Ovary (tissue), 9 donors: ENCODE data around the gene AGAP5. TPM values are rescaled to one million over a fixed set of nuclear protein-coding genes. Genes with fewer than 3 reads are reported as not detected.
"Not testable (repeated sequence)": the region's sequence is repeated elsewhere in the genome, so short reads cannot be mapped to it uniquely, and the experiment has no call there.

ENCODE experiments used
- DNase-seq, 5 donors: peaks; one replicate each; pipeline ENCODE4 v3.0.0-alpha.2; 2019 to 2020
- H3K27ac ChIP-seq, 2 donors: fragments of 200-600 bp; one replicate each; pipeline versions ENCODE4 v1.5.1 to v1.8.0; 2019 to 2022
- H3K27me3 ChIP-seq: fragments of 200-600 bp; one replicate; pipeline ENCODE4 v1.8.0; 2022
- H3K36me3 ChIP-seq: fragments of 200-600 bp; sonication (generic); one replicate; pipeline ENCODE4 v1.5.1; 2019
- H3K4me1 ChIP-seq: one replicate; pipeline ENCODE4 v1.8.1; 2013; ENCODE audit warnings: mild to moderate bottlenecking, moderate library complexity; ENCODE audit not compliant: insufficient read depth
- H3K4me3 ChIP-seq: fragments of 200-600 bp; sonication (generic); one replicate; pipeline ENCODE4 v1.5.1; 2017
- H3K9me3 ChIP-seq, 2 donors: fragments of 200-600 bp in 1 of 2; sonication (generic) in 1 of 2; one replicate each; pipeline versions ENCODE4 v1.5.1 to v1.8.1; 2013 to 2019; ENCODE audit warnings: mild to moderate bottlenecking in 1 of 2, moderate library complexity in 1 of 2
- EP300 ChIP-seq: sonication (generic); formaldehyde crosslinking; IDR thresholded peaks from one replicate; pipeline ENCODE4 v1.6.1; 2017; ENCODE audit warnings: antibody characterized with exemption
- POLR2A ChIP-seq: fragments of 450-650 bp; IDR thresholded peaks from one replicate; pipeline ENCODE4 v1.6.1; 2017; ENCODE audit warnings: antibody characterized with exemption, mild to moderate bottlenecking, moderate library complexity
- WGBS, 3 donors: extraction: QIAGEN DNeasy Blood & Tissue Kit in 1 of 3; methylation state at CpG; one replicate each; pipeline versions ENCODE4 v1.1.5 to v1.1.7; 2013 to 2017; 5-methylcytosine and 5-hydroxymethylcytosine counted together
- intact Hi-C, 4 donors: fragments of 100-400 bp; cut with DNase I; formaldehyde crosslinking; loops; one replicate each; pipeline versions ENCODE4 v1.11.0 to v1.15.1; 2022 to 2023
- polyA plus RNA-seq, 2 donors: library from polyadenylated mRNA; stranded (reverse); fragments of 200-250 nt in 1 of 2; fragments of 350-450 nt in 1 of 2; fragmentation: Illumina TruSeq in 1 of 2; extraction: RNeasy Lipid Tissue Mini Kit (QIAGEN cat#74804) in 1 of 2; gene quantifications; one replicate each; pipeline ENCODE4 v1.2.3, GENCODE V29; 2013 to 2014
- total RNA-seq, 7 donors: library from RNA; depleted of rRNA in 2 of 7; stranded (reverse); fragments of >200 nt in 2 of 7; fragmentation: NEBNext Ultra II Directional in 3 of 7; extraction: Animal tissue kit (Norgen Biotek cat#: 25700) in 3 of 7; gene quantifications; one replicate each; pipeline versions ENCODE4 v1.1.0 to v1.2.4, GENCODE V29; 2016 to 2023
- TF ChIP-seq, protein P1 (sequence below), 3 donors: fragments of 450-650 bp in 2 of 3; fragments of 200-600 bp in 1 of 3; IDR thresholded peaks; one replicate each; pipeline versions ENCODE4 v1.5.1 to v1.8.0; 2016 to 2022; ENCODE audit warnings: antibody characterized with exemption in 3 of 3, mild to moderate bottlenecking in 1 of 3
- donor health status: DM: no; HTN: no; CAD: no; lungs with moderate emphysema.
- donor health status: DM: no; HTN: no; CAD: no.
- donor health status: Bipolar disorder and iron deficiency.
- donor health status: DM: yes; HTN: yes; CAD: no.
- donor health status: DM: no; HTN: no; CAD: no.
- donor health status: DM: yes; HTN: yes; CAD: no.

Gene AGAP5
- total and polyA plus RNA-seq, 9 donors: 2.0 to 11.1 (median 6.6) TPM

DNA sequence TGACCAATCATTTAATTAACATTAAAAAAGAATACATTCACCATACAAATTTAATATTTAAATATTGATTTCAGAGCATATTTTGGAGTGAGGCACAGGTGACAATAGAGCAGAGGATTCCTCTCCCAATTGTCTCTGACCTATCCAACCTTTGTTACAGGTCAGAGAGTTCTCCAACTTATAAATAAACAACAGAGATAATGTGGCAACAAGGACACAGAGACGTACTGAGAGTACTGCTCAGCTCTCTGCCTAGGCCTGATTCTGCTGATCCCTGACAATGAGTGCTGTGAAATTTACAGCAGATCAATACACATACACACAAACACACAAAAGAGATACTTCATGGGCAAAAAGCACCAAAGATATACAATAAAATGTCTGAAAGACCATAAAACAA, 18.3 kb upstream of the AGAP5 start:
- Histone ChIP-seq H3K4me3 (no peak overlapping the region), H3K27me3 (no peaks in the 10 kb centered on the region), H3K36me3 (no peaks in the 10 kb centered on the region), H3K4me1 (peaks cover 3% of the 10 kb centered on the region), H3K9me3 (no peaks in the 10 kb centered on the region), H3K27ac (no peak overlapping the region)
- intact Hi-C loops: no loop called here
- DNase-seq: no peak
- WGBS, 3 donors: 27 to 74% (median 51%) methylated on average over 1 of the region's 1 CpG
- TF ChIP-seq, protein P1, sequence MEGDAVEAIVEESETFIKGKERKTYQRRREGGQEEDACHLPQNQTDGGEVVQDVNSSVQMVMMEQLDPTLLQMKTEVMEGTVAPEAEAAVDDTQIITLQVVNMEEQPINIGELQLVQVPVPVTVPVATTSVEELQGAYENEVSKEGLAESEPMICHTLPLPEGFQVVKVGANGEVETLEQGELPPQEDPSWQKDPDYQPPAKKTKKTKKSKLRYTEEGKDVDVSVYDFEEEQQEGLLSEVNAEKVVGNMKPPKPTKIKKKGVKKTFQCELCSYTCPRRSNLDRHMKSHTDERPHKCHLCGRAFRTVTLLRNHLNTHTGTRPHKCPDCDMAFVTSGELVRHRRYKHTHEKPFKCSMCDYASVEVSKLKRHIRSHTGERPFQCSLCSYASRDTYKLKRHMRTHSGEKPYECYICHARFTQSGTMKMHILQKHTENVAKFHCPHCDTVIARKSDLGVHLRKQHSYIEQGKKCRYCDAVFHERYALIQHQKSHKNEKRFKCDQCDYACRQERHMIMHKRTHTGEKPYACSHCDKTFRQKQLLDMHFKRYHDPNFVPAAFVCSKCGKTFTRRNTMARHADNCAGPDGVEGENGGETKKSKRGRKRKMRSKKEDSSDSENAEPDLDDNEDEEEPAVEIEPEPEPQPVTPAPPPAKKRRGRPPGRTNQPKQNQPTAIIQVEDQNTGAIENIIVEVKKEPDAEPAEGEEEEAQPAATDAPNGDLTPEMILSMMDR (IDR thresholded peaks at IDR 0.05): no peak
- TF ChIP-seq EP300: no peak
- TF ChIP-seq POLR2A: no peak

DNA sequence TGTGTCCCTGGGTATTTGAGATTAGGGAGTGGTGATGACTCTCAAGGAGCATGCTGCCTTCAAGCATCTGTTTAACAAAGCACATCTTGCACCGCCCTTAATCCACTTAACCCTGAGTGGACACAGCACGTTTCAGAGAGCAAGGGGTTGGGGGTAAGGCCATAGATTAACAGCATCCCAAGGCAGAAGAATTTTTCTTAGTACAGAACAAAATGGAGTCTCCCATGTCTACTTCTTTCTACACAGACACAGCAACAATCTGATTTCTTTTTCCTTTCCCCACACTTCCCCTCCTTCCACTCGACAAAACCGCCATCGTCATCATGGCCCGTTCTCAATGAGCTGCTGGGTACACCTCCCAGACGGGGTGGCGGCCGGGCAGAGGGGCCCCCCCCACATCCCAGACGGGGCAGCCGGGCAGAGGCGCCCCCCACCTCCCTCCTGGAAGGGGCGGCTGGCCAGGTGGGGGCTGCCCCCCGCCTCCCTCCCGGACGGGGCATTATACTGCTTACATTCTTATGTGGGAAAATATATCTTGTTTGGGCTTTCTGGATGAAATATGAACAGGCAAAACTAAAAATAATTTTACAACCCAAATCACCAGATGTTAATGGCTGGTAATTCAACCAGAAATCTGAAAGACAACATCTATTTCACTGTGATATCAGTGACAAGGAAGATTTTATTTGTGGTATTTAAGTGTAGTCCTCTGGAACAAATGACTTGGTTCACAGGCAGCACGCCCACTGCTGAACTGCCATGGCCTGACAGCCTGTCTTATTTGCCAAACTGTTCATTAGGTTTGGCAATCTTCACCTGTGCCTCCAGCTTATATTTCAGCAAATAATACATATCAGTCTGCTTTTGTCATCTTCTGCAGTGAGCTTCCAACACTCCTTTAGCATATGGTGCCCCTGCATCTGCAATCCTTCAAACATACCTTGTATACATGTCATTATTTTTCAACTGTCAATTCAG, 17.6 kb upstream of the AGAP5 start:
- intact Hi-C loops, H3K36me3 ChIP-seq, H3K4me1 ChIP-seq, H3K9me3 ChIP-seq, H3K27me3 ChIP-seq, H3K4me3 ChIP-seq: not testable (repeated sequence)
- WGBS, 3 donors: 11 to 51% (median 19%) methylated on average over 17 of the region's 17 CpGs
- H3K27ac ChIP-seq: peak overlapping the region in 1 of 2 donors; percentile 46
- peak in 2 of 5 donors; percentile 42 to 56 for DNase-seq

DNA sequence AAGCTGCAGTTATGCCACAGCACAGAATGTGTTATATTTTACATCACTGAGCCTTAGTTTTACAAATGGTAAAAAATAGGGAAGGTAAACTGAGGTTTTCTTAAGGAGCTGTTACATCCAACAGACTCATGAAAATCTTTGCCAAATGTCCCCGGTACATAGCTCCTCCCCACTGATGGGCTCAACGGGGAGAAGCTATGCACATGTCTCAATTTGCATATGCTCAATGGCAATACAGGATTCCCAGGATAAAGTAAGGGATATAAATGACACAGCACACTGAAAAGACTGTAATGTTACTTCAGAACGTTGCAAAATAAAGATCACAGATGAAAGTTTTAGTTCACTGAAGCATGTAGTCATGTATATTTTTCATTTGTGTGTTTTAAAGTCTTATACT, 16.6 kb upstream of the AGAP5 start:
- H3K9me3 ChIP-seq, H3K27ac ChIP-seq, DNase-seq, H3K4me3 ChIP-seq, H3K4me1 ChIP-seq, intact Hi-C loops, H3K36me3 ChIP-seq, H3K27me3 ChIP-seq: not testable (repeated sequence)
- 9 to 30% (median 10%) methylated on average over 3 of the region's 3 CpGs for WGBS, 3 donors

DNA sequence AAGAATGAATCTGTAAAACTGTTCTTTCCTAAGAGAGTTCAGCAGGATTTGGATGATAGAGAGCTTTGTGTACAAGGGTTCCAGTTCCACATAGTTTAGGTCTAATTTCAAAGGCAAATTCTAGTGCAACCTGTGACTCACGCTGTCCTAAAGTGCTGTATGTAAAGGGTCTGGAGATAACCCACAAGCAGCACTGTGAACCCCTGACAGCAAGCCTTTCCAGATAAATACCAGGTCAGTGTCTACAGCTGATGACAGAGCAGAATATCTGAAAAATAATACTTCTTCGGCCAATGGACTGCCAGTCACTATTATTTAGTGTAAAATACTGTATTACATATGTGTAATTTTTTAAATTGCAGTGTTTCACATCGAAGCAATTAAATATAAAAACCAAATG, 16.0 kb upstream of the AGAP5 start:
- H3K9me3 ChIP-seq, H3K4me3 ChIP-seq, H3K27me3 ChIP-seq, H3K27ac ChIP-seq, intact Hi-C loops, H3K4me1 ChIP-seq, H3K36me3 ChIP-seq, DNase-seq: not testable (repeated sequence)
- 44 to 77% (median 62%) methylated on average over 3 of the region's 3 CpGs for WGBS, 3 donors

DNA sequence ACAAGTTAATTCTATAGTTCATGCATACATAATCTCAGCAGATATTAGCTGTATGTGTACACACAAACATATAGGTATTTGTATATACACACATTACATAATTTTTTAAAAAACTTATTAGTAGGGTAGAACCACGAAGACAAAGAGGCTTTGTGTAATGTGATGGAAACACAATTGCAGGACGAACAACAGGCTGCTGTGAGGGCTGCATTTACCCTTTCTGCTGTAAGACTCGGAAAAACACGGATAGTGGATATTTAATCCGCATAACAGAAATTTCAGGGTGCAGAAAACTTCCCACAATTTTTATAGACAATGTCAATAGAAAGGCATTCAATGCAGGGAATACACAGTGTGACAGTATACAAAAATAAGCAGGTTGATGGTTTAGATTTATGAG, 13.8 kb upstream of the AGAP5 start:
- H3K27ac ChIP-seq, H3K9me3 ChIP-seq, DNase-seq, H3K27me3 ChIP-seq, H3K36me3 ChIP-seq, H3K4me3 ChIP-seq, H3K4me1 ChIP-seq, intact Hi-C loops: not testable (repeated sequence)
- WGBS, 3 donors: 94 to 96% (median 94%) methylated on average over 5 of the region's 5 CpGs

DNA sequence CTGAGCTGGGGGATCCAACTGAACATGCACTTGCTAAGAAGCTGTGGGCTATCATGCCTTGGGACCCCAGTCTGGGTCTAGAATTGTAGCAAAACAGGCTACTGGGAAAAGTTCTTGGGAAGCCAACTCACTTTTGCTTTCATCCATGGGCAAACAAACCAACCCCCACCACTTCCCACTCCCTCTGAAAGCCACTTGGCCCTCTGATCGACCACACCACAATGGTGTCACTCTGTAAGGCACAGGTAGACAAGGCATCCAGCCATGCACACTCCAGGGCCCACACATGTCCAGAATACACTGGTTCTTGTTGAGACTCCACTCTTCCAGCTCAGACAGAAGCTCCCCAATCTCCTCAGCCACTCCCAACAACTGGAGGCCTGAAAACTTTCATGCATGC, 10.2 kb upstream of the AGAP5 start:
- H3K27me3 ChIP-seq, H3K9me3 ChIP-seq, H3K4me1 ChIP-seq, H3K36me3 ChIP-seq, H3K4me3 ChIP-seq, H3K27ac ChIP-seq, DNase-seq, intact Hi-C loops: not testable (repeated sequence)
- 85 to 93% (median 91%) methylated on average over 1 of the region's 1 CpG for WGBS, 3 donors

DNA sequence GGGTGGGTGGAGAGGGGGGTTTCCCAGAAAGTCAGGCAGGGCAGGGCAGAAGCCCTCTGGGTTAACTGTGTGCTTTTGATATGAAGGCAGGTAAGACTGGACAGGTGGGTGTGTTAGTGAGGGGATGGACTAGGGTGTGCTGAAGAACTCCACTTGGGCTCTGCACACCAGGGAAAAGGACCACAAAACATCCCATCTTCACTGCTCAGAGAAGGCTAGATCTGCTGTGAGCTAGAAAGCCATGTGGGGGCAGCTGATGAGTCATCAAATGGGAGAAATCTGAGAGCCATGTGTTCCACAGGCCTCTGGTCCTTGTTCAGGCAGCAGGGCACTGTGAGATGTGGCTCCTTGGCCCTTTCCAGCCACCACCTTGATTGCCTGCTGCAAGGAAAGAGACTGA, 9.7 kb upstream of the AGAP5 start:
- H3K4me1 ChIP-seq, H3K27me3 ChIP-seq, H3K9me3 ChIP-seq, DNase-seq, H3K36me3 ChIP-seq, H3K4me3 ChIP-seq, H3K27ac ChIP-seq, intact Hi-C loops: not testable (repeated sequence)

DNA sequence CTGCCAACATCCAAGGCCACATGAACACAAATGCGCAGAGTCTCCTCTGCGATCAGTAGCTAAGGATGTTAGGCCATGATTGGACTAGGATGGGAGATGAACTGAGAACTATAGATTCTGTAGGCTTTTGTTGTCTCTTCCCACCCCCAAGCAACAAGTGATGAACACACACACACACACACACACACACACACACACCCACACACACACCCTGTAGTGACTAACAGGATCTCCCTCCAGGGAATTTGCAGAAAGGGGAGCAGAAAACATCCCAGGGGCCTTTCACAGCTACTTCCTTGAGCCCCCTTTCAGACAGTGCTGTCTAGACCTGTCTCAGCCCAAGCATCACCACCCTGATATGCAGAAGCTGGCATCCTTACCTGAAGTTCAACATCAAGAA, 8.6 kb upstream of the AGAP5 start:
- H3K36me3 ChIP-seq, H3K9me3 ChIP-seq, intact Hi-C loops, H3K4me1 ChIP-seq, DNase-seq, H3K4me3 ChIP-seq, H3K27ac ChIP-seq, H3K27me3 ChIP-seq: not testable (repeated sequence)
- WGBS, 3 donors: 98 to 100% (median 100%) methylated on average over 2 of the region's 2 CpGs

DNA sequence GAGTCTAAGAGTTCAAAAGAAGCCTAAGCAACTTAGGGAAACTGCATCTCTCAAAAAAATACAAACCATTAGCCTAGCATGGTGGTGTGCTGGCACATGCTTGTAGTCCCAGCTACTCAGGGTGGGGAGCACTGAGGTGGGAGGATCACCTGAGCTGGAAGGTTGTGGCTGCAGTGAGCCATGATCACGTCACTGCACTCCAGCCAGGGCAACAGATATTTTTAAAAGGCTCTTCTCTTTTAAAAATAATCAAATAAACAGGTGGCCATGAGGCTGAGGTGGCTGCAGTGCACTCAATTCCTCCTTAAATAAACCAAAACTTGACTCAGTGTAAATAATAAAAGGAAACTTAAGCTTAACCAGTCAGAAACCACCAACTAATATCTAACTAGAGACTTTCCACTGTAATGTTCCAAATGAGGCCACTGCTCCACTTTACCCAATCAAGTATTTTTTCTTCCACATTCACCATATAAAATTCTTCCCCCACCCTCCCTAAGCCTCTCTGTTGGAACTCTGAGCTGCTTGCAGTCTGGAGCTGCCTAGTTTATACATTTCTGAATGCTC, 7.7 kb upstream of the AGAP5 start:
- H3K4me3 ChIP-seq, H3K27me3 ChIP-seq, H3K4me1 ChIP-seq, H3K27ac ChIP-seq, H3K36me3 ChIP-seq, DNase-seq, intact Hi-C loops, H3K9me3 ChIP-seq: not testable (repeated sequence)
- WGBS, 3 donors: 65 to 88% (median 81%) methylated on average over 1 of the region's 1 CpG

DNA sequence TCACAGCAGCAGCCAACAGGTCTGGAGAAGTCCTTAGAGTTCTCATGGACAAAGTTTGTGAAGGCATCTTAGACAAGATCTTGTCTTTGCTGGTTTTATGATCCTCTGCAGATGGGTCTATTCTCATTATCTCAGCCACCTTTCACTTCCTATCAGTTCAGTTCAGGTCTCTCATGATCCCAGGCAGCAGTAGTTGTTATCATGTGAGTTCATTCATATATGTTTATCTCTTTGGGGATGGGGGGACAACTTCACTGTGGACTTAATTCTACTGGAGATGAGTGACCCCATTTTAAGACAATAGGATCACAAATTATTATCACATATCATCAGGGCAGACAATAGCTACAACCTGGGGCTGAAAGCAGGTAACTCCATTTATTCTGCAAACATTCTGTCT, 6.0 kb upstream of the AGAP5 start:
- H3K36me3 ChIP-seq, H3K9me3 ChIP-seq, H3K4me1 ChIP-seq, H3K27ac ChIP-seq, H3K4me3 ChIP-seq, DNase-seq, intact Hi-C loops, H3K27me3 ChIP-seq: not testable (repeated sequence)

DNA sequence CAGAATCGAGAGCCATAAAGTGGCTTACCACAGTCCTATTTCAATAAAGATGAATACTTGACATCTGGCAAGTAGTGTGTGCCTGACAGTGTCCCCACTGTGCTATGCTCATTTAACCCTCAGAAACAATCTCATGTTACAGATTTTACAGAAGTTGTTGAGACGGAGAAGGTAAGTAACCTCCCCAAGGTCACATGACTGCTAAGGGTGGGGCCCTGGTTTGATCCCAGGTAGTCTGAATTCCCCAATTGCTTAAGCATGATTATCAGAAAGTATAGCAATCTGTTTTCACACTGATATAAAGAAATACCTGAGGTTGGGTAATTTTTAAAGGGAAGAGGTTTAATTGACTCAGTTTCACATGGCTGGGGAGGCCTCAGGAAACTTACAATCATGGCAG, 910 bp upstream of the AGAP5 start:
- intact Hi-C loops, H3K4me1 ChIP-seq, H3K36me3 ChIP-seq, H3K27me3 ChIP-seq, H3K4me3 ChIP-seq, H3K27ac ChIP-seq, H3K9me3 ChIP-seq, DNase-seq: not testable (repeated sequence)
- 96 to 98% (median 97%) methylated on average over 2 of the region's 2 CpGs for WGBS, 3 donors
